GM19438 (cell line): ENCODE measurements around the gene ICAM2.
"Not testable (repeated sequence)": the region's sequence is repeated elsewhere in the genome, so short reads cannot be mapped to it uniquely, and the experiment has no call there.

Source experiments
- ATAC-seq: cut with Tn5 transposase; IDR thresholded peaks from one replicate; pipeline ENCODE4 v1.9.1; 2021; ENCODE audit warnings: low read depth; ENCODE audit not compliant: unreplicated experiment

ICAM2 gene

GRCh38 chr17:63998050-63998720, 22.2 kb downstream of the ICAM2 start, which contains the start of gene PRR29:
PRR29 (plus strand) TSS chr17:63998351; CDS start chr17:63998365, 14 bp downstream.
- peak; percentile 66 for ATAC-seq

GRCh38 chr17:63997341-63998048, 22.9 kb downstream of the ICAM2 start:
- ATAC-seq, result no peak

GRCh38 chr17:63996430-63997182, 23.8 kb downstream of the ICAM2 start:
- ATAC-seq, result no peak

GRCh38 chr17:63995626-63996025, 24.8 kb downstream of the ICAM2 start:
- no peak for ATAC-seq

GRCh38 chr17:63993368-63993985, 27.0 kb downstream of the ICAM2 start:
- no peak for ATAC-seq

GRCh38 chr17:63991611-63992010, 28.8 kb downstream of the ICAM2 start:
- no peak for ATAC-seq

GRCh38 chr17:63989622-63990345, 30.6 kb downstream of the ICAM2 start:
- ATAC-seq, result no peak

- ATAC-seq, result no peak
Measured at GRCh38 chr17:63988741-63989621, 31.5 kb downstream of the ICAM2 start.

GRCh38 chr17:63988127-63988478, 32.3 kb downstream of the ICAM2 start:
- ATAC-seq, result no peak

- no peak for ATAC-seq
Measured at GRCh38 chr17:63987221-63988126, 33.0 kb downstream of the ICAM2 start.

GRCh38 chr17:63986821-63987220, 33.6 kb downstream of the ICAM2 start:
- ATAC-seq, result no peak

- no peak for ATAC-seq
Measured at GRCh38 chr17:63985387-63986140, 34.9 kb downstream of the ICAM2 start.

GRCh38 chr17:63984651-63985386, 35.6 kb downstream of the ICAM2 start:
- no peak for ATAC-seq

GRCh38 chr17:63984236-63984635, 36.2 kb downstream of the ICAM2 start:
- ATAC-seq, result no peak

- ATAC-seq, result no peak
Measured at GRCh38 chr17:63983320-63983719, 37.1 kb downstream of the ICAM2 start.

- ATAC-seq, result not testable (repeated sequence)
Measured at GRCh38 chr17:63982641-63983040, 37.8 kb downstream of the ICAM2 start.
